Fibroblast of the aortic adventitia (primary cell): ENCODE measurements around the gene SLC23A2. TPM values are rescaled to one million over a fixed set of nuclear protein-coding genes. Genes with fewer than 3 reads are reported as not detected.

Source experiments
- DNase-seq: peaks from one replicate; pipeline ENCODE4 v3.0.0-alpha.2; 2010; ENCODE audit warnings: low read depth
- H3K4me3 ChIP-seq: 2 replicates; pipeline ENCODE4 v1.5.1; 2011; ENCODE audit warnings: low read depth, mild to moderate bottlenecking, control low read depth, low read length, moderate library complexity
- CTCF ChIP-seq: IDR thresholded peaks from 2 replicates; pipeline ENCODE4 v1.5.1; 2011; ENCODE audit warnings: mild to moderate bottlenecking, low read length, control low read depth, inconsistent platforms; ENCODE audit not compliant: insufficient read depth
- total RNA-seq: library from RNA; depleted of rRNA; stranded (reverse); fragments of >200 nt; gene quantifications from 2 replicates; pipeline ENCODE4 v1.2.3, GENCODE V29; 2012; ENCODE audit warnings: low replicate concordance

The SLC23A2 gene
- total RNA-seq, 1 donor, result 24.6 TPM

DNA sequence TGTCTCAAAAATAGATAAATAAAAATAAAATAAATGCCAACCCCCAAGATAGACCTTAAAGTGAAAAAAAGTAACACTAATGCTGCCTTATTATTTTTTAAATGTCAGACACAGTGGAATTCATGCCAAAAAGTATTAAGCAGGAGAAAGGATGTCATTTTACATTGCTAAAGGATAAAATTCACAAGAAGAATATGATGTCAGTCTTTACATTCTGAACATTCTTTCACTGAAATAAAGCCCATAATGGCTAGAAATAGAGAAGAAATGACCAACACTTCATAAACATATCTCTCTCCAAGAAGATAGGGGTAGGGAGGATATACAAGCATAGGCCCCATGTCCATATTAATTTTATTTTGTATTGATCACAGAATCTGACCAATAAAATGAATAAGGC lies 47.4 kb downstream of the SLC23A2 start:
- no peak for DNase-seq
- no peak for TF ChIP-seq CTCF
- no peak overlapping the region for H3K4me3 ChIP-seq

DNA sequence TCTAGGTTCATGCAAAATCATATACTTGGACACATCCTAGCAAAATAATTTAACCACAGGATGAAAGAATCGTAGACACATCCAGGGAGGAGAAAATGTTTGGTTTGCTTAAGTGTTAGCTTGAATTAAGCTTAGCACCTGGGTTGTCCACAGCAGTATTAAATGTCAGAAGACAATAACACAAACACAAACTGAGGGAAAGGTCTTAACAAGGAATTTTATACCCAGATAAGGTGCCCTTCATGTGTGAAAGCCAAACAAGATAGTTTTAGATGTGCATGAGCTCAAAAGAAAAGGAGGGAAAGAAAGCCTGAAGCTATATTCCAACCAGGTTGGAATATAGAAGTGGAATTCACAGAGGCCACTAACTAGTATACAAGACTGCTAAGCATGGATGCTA lies 49.1 kb downstream of the SLC23A2 start:
- H3K4me3 ChIP-seq, result no peak overlapping the region
- DNase-seq, result no peak
- TF ChIP-seq CTCF, result no peak

GRCh38 chr20:4951299-4951698 lies 50.0 kb downstream of the SLC23A2 start:
- H3K4me3 ChIP-seq, result no peak overlapping the region
- peak; percentile 93 for DNase-seq
- TF ChIP-seq CTCF, result no peak

GRCh38 chr20:4950841-4951240 lies 50.5 kb downstream of the SLC23A2 start:
- TF ChIP-seq CTCF, result no peak
- H3K4me3 ChIP-seq, result no peak overlapping the region
- DNase-seq, result no peak

DNA sequence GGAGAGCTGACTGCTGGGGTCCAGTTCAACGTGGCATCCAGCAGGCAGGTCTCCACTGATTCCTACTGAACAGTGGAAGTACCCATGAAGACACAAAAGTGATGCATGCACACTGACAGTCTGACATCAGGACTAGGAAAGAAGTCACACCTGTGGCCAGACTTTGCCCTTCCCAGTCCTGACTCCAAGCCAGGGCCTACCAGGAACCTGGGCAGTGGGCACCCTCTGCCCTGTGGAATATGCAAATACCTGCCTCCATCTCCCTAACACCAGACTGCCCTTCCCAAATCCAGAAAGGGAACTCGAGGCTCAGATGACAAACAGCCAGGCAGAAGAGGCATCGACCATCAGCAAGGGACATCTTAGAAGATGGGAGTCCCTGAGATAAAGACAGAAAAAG lies 50.9 kb downstream of the SLC23A2 start:
- no peak for DNase-seq
- no peak for TF ChIP-seq CTCF
- H3K4me3 ChIP-seq, result no peak overlapping the region

DNA sequence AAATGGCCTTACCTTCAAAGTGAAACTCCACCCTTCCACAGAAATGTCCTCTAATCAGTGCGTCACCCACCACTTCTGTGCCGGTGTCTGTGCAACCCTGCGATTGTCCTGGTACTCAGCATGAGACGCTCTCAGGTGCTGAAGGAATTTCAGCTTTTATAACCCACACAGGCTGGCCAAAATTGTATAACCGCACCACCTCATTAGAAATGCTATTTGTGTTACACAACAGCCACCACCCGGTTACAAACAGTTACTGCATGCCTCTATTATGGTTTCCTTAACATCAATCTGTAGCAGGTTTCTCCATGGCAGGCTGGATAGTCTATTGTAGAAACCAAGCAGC lies 51.5 kb downstream of the SLC23A2 start:
- peak; percentile 71 for DNase-seq
- peak; percentile 63 for TF ChIP-seq CTCF
- no peak overlapping the region for H3K4me3 ChIP-seq

- DNase-seq, result peak; percentile 49
- no peak for TF ChIP-seq CTCF
- no peak overlapping the region for H3K4me3 ChIP-seq
Measured at GRCh38 chr20:4947817-4948559, 53.3 kb downstream of the SLC23A2 start.
